ENCODE data around the gene UNKL. TPM values are rescaled to one million over a fixed set of nuclear protein-coding genes. Genes with fewer than 3 reads are reported as not detected.

The UNKL gene
- total RNA-seq, 1 experiment from 2014 or later, result 32.0 TPM

- Histone ChIP-seq H3K27ac (ENCODE audit: insufficient read length, low read depth, low read length) (no peak overlapping the region), H2BK20ac (ENCODE audit: low read depth, low read length, poor library complexity, severe bottlenecking) (no peak overlapping the region), H3T11ph (ENCODE audit: low read length) (no peak overlapping the region), H3K9me3 (ENCODE audit: control insufficient read depth, low read depth, low read length) (no peaks in the 10 kb centered on the region), H4K91ac (ENCODE audit: insufficient read length, low read depth, low read length) (no peak overlapping the region), H3K4me2 (ENCODE audit: insufficient read depth, insufficient read length, low read length) (no peak overlapping the region), H3K27me3 (ENCODE audit: insufficient read depth, low read length) (peaks cover 13% of the 10 kb centered on the region; the same call in 1 of the 2 replicates), H4K5ac (ENCODE audit: insufficient read length, low read depth, low read length) (no peak overlapping the region), H2AK5ac (ENCODE audit: insufficient read length, low read length) (no peak overlapping the region), H2AFZ (ENCODE audit: low read length) (no peak overlapping the region), H3K4ac (ENCODE audit: low read depth, low read length) (no peak overlapping the region), H4K20me1 (ENCODE audit: control insufficient read depth, insufficient read depth, insufficient read length) (no peaks in the 10 kb centered on the region), H2BK5ac (ENCODE audit: insufficient read length, low read length) (no peak overlapping the region), H3K79me2 (ENCODE audit: insufficient read depth, low read length) (no peaks in the 10 kb centered on the region), H3K79me1 (ENCODE audit: insufficient read depth, low read depth, low read length, poor library complexity, severe bottlenecking) (no peaks in the 10 kb centered on the region), H2BK120ac (ENCODE audit: low read depth, low read length, poor library complexity, severe bottlenecking) (no peak overlapping the region), H2BK15ac (ENCODE audit: low read depth, low read length) (no peak overlapping the region), H3K23ac (ENCODE audit: insufficient read length, low read depth, low read length) (no peak overlapping the region), H3K4me1 (ENCODE audit: insufficient read depth, low read length) (no peaks in the 10 kb centered on the region), H3K9ac (ENCODE audit: extremely low read depth, insufficient read length, low read length) (no peak overlapping the region), H3K14ac (ENCODE audit: insufficient read depth, low read length) (no peak overlapping the region), H3K18ac (ENCODE audit: insufficient read length, low read depth, low read length) (no peak overlapping the region), H3K56ac (ENCODE audit: insufficient read length, low read depth, low read length) (no peak overlapping the region), H2BK12ac (ENCODE audit: insufficient read length, low read depth, low read length) (no peak overlapping the region), H4K8ac (replicated peaks; ENCODE audit: insufficient read length, low read depth, low read length) (no peak overlapping the region), H3K23me2 (ENCODE audit: insufficient read length, low read depth, low read length, poor library complexity, severe bottlenecking) (peaks cover 3% of the 10 kb centered on the region)
- Mint-ChIP-seq H3K4me3 (no peak overlapping the region), H3K36me3 (ENCODE audit: insufficient read depth in 1 of 3, low read depth in 3 of 3) (no peaks in the 10 kb centered on the region), H3K27ac (peak overlapping the region in 1 of 3 experiments; percentile 67; a peak in 1 of 7 replicates), H3K27me3 (ENCODE audit: low read depth) (peaks cover 50% of the 10 kb centered on the region), H3K4me1 (peaks cover 6 to 14% of the 10 kb centered on the region in 2 experiments), H3K9me3 (no peaks in the 10 kb centered on the region)
- no peak for TF ChIP-seq CTCF (conservative IDR thresholded peaks at IDR 0.05)
- DNase-seq, result no peak
- no CpG with 5 or more reads among the region's 31 CpGs for WGBS (ENCODE audit: extremely low coverage, insufficient read length, low lambda C conversion rate)
Measured at GRCh38 chr16:1338855-1339675, 75.4 kb downstream of the UNKL start.
